HuH-7.5 (cell line): ENCODE results near the gene RIPK3.

Source experiments
- DNase-seq: peaks from one replicate; pipeline ENCODE4 v3.0.0; 2011; ENCODE audit warnings: low spot score

RIPK3 gene

DNA sequence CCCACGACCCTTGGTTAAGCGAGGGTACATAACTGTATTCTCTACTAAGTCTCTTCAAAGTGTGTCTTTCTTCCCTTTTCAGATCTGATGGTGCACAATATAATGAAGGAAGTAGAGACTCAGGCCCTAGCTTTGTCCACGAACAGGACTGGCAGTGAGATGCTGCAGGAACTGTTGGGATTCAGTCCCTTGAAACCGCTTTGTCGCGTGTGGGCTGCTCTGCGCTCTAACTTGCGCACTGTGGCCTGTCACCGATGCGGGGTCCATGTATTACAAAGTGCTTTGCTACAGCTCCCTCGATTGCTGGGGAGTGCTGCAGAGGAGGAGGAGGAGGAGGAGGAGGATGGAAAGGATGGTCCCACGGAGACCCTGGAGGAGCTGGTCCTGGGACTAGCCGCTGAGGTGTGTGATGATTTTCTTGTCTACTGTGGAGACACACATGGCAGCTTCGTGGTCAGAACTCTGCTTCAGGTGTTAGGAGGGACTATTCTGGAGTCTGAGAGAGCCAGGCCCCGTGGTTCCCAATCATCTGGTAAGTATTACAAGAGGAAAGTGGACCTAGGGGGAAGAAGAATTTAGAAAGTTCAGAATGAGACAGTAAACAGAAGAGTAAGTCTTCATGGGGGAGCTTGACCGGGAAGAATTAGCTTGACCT, 39.3 kb downstream of the RIPK3 start:
- DNase-seq: no peak

DNA sequence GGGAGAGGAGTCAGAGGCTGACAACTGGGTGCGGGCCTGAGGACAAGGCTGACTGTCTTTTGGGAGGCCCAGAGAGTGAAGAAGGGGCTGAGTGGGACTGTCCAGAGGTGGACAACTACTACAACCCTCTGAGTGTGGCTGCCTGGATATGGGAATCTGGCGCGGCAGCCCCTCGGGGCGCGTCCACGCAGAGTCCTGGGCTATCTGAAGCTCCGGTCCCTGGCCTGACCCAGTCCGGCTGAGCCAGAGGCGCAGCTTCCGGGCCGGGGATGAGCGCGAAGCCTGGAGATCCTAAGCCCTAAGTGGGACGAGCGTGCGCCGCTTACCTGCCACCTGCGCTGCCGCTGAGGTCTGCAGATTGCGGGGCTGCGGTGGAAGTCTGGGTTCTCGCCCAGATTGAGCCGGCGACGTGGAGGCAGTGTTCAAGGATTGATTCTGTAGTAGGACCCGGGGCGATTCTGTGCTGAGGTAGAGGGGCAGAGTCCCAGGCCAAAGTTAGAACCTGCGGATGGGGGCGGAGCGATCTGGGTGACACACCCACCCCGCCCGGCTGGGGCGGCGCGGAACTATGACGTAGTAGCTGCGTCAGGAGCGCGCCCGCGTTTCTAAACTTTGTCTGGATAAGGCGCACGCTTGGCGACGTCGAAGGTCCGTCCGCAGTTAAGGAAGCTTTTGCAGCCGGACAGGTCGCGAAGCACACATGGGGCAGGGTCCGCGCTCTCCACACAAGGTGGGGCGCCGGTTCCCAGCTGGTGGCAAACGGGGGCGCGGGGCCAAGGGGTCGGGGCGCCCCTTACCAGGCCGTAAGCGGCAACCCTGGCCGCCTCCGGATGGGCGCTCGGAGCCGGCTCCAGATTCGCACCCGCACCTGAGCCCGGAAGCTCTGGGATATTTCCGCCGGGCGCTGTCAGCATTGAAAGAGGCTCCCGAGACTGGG, 40.3 kb downstream of the RIPK3 start, which contains the start of the genes DHRS1 and NOP9:
Gene DHRS1, minus strand, starts transcription at position 526 of the 937 bp plus-strand sequence. CDS start 674 bp downstream, outside the sequence.
Gene NOP9, plus strand, starts transcription at position 596 of the 937 bp plus-strand sequence. Its CDS starts 105 bp downstream, at position 701.
- peak; percentile 87 for DNase-seq

DNA sequence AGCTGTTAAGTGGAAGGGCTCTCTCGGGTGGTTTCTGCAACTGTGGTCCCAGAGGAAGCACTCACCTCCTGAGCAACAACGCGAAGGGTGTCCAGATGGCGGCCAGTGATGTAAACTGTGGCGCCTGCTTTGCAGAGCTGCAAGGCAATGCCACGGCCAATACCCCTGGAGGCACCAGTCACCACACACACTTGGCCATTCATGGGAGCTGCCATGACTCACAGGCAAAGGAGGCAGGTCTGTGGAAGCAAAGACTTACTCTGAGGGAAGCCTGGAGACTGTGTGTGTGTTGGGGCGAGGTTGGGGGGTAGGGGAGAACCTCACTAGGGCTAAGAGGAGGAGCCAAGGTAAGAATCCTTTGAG, 40.9 kb downstream of the RIPK3 start:
- no peak for DNase-seq

DNA sequence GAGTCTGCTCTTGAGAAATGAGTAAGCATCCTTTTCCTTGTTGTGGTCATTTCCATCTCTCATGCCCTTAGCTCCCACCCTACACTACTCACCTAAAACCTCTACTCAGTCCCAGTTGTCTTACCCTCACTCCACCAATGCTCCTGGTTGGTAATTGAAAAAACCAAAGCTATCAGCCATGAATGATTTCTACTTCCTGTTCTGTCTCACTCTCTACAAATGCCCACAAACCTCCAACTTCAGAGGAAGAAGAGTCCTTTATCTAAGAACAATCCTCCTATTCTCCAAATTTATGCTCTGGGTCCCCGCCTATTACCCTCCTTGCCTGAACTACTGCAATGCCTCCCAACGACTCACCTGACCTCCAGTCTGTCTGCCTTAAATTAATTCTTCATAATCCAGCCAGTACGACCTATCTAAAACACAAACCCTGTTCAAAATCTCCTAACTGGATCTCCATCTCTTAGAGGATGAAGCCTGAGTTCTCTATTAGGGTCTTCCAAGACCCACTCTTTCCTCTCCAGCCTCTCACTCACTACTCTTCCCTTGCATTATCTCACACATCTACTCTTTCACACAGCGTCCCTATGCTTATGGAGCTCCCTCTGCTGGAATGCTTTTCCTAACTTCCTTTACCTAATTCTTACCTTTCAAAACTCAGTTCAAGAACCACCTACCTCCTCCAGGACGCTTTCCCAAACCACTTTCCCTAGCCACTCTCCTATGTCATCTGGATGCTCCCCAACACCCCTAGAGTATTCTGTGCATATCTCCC, 42.4 kb downstream of the RIPK3 start:
- DNase-seq: no peak

DNA sequence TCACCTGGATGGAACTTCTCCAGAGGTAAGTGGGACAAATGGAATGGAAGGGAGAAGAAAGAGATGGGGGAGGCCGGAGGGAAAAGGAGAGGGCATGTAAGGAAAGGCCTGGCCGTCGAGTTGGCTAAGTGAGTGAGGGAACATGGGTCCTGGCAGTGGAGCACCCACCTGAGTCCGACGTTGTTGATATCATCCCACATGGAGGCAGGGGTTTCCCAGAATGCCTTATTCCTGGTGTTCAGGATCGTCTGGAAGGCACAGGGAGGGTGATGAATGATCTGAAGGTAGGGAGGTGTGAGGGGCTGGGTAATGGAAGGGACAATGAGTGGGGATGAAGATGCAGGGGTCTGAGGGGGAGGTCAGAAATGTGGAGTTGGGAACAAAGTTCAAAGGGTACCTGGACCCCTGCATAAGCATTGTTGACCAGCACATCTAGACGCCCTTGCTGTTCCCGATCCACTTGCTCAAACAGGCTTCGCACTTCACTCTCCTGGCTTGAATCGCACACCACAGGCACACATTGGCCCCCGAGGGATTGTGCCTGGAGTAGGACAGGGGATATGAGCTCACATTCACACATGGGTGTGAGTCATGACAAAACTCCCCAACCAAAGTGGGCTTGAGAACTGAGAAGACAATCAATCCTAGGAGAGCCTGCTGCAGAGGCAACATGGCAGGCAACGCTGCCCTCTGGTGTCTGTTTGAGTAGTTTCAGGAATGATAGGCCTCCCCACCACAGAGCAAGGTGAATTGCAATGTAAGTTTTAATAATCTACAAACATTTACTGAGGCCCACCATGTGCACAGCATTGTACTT, 43.2 kb downstream of the RIPK3 start:
- peak; percentile 70 for DNase-seq

DNA sequence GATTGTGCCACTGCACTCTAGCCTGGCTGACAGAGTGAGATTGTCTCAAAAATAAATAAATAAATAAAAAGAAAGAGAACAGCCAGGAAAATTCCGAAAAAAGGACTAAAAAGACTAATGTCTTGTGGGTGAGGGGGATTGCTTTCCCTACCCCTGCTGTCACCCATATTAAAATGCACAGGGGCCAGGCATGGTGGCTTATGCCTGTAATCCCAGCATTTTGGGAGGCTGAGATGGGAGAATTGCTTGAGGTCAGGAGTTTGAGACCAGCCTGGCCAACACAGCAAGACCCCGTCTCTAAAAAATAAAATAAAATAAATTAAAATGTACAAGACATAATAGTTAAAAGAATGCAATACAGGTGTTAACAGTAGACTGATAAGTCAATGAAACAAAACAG, 46.3 kb downstream of the RIPK3 start:
- no peak for DNase-seq

DNA sequence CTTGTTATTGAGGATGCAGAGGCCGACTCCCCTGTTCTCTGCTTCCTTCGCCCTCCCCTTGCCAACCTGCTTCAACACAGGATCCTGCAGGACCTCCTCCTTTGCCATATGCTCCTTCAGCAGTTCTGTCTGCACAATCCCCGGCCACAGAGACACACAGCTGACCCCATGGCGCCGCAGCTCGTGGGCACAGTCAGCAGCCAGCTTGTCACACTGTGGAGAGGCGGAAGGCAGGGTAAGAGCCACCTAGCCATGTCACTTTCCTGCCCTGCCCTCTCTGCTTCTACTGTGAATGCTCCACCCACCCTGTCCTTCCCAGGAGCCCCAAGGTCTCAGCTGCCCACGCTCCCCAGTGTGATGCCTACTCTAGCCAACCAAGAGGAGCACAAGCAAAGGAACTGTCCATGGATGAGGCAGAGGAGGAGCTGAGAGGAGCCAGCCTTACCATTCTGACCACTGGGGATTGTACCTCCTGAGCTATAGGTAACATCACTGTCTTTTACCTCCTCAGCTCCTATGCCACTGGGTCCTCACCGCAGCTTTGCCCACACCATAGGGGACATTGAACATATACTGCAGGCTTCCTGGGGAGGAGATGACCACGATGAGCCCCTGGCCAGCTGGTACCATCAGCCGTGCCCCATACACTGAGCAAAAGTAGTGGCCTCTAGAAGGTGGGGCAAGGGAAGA, 47.5 kb downstream of the RIPK3 start:
- DNase-seq: no peak

DNA sequence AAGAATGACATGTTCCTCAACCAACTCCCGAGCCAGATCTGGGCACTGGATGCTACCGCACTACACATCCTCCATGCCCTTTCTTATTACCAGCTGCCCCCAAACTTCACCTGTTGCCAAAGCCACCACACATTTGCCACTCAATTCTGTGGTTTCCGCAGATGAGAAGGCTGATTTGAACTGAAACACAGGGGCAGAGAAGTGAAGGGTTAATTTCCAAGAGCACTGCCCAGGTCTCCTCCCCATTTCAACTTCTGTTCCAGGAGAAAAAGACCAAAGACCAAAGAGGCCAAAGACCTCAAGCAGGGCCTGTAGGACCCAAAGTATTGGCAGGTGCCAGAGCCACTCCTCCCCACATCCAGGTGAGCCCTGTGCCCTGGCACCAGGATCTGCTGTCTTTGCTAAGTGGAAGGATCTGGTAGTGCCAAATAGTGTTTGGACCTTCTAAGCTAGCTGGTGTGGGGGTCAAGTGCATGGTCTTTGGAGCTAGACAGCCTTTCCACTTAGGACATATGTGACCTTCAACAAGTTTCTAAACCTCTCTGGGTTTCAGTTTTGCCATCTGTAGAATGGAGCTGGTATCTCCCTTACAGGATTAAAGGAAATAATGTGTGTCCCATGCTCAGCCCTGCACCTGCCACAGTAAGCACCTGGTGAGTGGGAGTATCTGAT, 48.2 kb downstream of the RIPK3 start:
- DNase-seq: no peak

DNA sequence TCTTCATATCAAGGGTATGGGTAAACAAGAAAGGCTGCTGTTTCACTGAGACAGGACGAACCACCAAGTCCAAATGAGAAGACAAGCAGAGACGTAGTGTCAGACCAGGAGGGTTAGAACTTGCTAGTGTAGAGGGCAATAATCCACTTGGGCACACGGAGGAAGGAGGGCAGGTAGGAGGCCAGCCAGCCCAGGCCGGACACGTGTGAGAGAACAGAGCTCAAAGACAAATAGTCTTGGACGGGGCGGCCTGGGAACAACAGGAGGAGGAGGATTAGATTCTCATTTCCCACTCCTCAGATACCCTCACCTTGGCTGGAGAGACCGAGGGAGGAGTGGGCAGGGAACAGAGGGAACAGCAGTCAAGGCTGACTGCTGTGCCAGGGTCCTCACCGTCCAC, 49.0 kb downstream of the RIPK3 start:
- DNase-seq: no peak

DNA sequence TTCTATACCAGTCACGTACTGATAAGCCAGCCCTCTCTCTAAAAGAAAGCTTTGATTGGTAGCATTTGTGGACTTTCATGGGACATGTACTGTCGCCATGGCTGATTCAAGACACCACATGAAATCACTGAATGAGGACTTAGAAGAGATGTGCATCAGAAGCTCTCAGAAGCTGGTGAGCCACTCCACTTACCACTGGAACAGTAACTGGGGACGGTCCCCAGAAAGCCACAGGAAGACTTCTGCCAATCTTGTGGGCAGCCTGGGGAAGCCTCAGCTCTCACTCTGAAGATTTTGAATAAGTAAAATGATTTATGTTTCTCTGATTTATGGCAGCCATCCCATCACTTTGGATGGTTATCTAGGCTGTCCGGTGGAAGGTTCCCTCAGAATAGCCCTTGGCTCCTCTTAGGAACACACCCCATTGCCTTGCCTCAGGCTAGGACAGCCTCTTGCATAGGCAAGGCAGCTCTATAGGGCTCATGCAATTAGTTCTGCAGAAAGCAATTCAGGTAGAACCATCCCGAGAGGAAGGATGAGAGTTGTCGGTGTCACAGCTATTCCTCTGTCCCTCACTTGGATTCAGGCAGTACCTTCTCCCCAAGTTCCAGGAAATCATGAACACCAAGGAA, 50.0 kb downstream of the RIPK3 start:
- no peak for DNase-seq

DNA sequence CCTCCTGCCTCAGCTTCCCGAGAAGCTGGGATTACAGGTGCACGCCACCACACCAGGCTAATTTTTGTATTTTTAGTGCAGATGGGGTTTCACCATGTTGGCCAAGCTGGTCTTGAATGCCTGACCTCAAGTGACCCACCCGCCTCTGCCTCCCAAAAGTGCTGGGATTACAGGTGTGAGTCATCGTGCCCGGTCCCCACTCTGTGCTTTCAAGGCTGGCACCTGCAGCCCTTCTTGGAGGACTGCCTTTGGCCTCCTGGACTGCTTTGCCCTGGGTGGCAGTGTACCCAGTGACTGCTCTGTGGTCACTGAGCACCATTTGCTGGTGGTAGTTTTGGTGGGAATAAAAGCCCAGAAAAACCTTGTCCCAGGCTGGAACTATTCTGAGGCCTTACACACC, 52.8 kb downstream of the RIPK3 start:
- no peak for DNase-seq
